B cell (primary cell): Measurements from ENCODE around the gene NOP16.

Source experiments
- CTCF ChIP-seq: fragments of 200-600 bp; IDR thresholded peaks from one replicate; pipeline ENCODE4 v1.8.0; 2022; ENCODE audit warnings: antibody characterized with exemption, mild to moderate bottlenecking
- EZH2 ChIP-seq: IDR thresholded peaks from 2 replicates; pipeline ENCODE4 v1.6.1; 2012; ENCODE audit warnings: borderline replicate concordance, low read depth, mild to moderate bottlenecking, moderate library complexity, low read length; ENCODE audit not compliant: insufficient read depth, poor library complexity, severe bottlenecking

GRCh38 chr5:176341325-176342157, 46.9 kb downstream of the NOP16 start:
- TF ChIP-seq CTCF (no peak), EZH2 (no peak)
